ENCODE data around the gene STX10. TPM values are rescaled to one million over a fixed set of nuclear protein-coding genes. Genes with fewer than 3 reads are reported as not detected.

Gene STX10
- total RNA-seq, 1 experiment from 2014 or later, result 43.6 TPM

DNA sequence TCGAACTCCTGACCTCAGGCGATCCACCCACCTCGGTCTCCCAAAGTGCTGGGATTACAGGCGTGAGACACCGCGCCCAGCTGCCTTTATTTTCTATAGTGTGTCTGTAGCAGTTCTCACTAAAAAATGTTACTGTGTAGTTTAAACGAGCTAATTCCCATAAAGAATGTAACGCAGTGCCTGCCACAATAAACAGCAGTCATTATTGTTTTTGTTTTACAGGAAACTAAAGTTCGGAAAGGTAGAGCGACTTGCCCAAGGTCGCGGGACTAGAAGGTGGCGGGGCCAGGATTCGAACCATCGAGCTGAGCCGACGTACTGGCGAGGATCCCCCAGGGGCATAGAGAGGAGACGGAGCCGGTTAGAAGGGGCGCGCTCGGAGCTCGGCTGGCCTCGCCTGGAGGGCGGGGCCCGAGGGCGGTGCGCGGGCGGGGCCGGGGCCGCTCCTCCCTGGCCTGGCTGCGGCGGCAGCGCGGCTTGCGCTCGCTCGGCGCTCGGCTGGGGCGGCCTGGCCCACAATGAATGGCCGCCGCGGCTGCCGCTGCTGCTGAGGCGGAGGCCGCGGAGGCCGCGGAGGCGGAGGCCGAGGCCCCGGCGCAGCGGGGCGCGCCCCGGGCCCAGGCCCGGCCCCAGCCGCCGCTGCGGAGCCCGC, 32.3 kb downstream of the STX10 start, which contains the start of gene NACC1:
NACC1 (plus strand) TSS at position 493 of the 652 bp plus-strand sequence. CDS start 16,944 bp downstream, outside the sequence.
- Histone ChIP-seq H3K27ac (ENCODE audit: low read length) (peak within 1 kb of the TSS; percentile 91), H3K4me3 (ENCODE audit: low read depth in 2 of 2, low read length in 2 of 2) (peak within 1 kb of the TSS; percentile 90 to 92), H3K9me3 (ENCODE audit: control insufficient read depth, insufficient read depth, low read depth, low read length) (no peaks in the 10 kb centered on the region), H3K36me3 (ENCODE audit: control insufficient read depth, insufficient read depth, low read length) (peaks cover 5% of the 10 kb centered on the region), H3K27me3 (ENCODE audit: control insufficient read depth, insufficient read depth, low read length) (no peaks in the 10 kb centered on the region), H3K4me1 (ENCODE audit: control insufficient read depth, insufficient read depth, low read length) (peaks cover 26% of the 10 kb centered on the region)
- ChIA-PET CTCF (no interaction called here), POLR2A (interaction anchor here (0.6 to 1.2 kb wide), 2 partner anchors 9 to 34 kb away, joined by 3 to 7 read pairs; no protein-coding TSS in a partner anchor)
- in situ Hi-C loops (cut with HindIII; ENCODE audit: low pct_unique_long_range_greater_than_20kb, low sequenced_read_pairs), result no loop called here
- no TSS peak for BruUV-seq (replicated peaks)
- intact Hi-C loops (cut with micrococcal nuclease; ENCODE audit: unreplicated experiment), result no loop called here
- peak; percentile 86 for ATAC-seq
- TF ChIP-seq POLR2AphosphoS5 (IDR thresholded peaks at IDR 0.05; ENCODE audit: low read depth, low read length) (no peak), CTCF (IDR thresholded peaks at IDR 0.05) (no peak)
- TF ChIP-seq, protein P1, sequence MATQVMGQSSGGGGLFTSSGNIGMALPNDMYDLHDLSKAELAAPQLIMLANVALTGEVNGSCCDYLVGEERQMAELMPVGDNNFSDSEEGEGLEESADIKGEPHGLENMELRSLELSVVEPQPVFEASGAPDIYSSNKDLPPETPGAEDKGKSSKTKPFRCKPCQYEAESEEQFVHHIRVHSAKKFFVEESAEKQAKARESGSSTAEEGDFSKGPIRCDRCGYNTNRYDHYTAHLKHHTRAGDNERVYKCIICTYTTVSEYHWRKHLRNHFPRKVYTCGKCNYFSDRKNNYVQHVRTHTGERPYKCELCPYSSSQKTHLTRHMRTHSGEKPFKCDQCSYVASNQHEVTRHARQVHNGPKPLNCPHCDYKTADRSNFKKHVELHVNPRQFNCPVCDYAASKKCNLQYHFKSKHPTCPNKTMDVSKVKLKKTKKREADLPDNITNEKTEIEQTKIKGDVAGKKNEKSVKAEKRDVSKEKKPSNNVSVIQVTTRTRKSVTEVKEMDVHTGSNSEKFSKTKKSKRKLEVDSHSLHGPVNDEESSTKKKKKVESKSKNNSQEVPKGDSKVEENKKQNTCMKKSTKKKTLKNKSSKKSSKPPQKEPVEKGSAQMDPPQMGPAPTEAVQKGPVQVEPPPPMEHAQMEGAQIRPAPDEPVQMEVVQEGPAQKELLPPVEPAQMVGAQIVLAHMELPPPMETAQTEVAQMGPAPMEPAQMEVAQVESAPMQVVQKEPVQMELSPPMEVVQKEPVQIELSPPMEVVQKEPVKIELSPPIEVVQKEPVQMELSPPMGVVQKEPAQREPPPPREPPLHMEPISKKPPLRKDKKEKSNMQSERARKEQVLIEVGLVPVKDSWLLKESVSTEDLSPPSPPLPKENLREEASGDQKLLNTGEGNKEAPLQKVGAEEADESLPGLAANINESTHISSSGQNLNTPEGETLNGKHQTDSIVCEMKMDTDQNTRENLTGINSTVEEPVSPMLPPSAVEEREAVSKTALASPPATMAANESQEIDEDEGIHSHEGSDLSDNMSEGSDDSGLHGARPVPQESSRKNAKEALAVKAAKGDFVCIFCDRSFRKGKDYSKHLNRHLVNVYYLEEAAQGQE (IDR thresholded peaks at IDR 0.05; ENCODE audit: insufficient read depth in 1 of 2, low read depth in 2 of 2, low read length in 1 of 2), result 0 out of 4 replicates have a peak, but pooled peaks of 1 of the 2 experiments have one; percentile 19
- DNase-seq (ENCODE audit: low read depth, low spot score), result peak; percentile 78

GRCh38 chr19:13117176-13117771, 32.9 kb downstream of the STX10 start:
- Histone ChIP-seq H3K27ac (ENCODE audit: low read length) (peak overlapping the region; percentile 91), H3K36me3 (ENCODE audit: control insufficient read depth, insufficient read depth, low read length) (peaks cover 5% of the 10 kb centered on the region), H3K9me3 (ENCODE audit: control insufficient read depth, insufficient read depth, low read depth, low read length) (no peaks in the 10 kb centered on the region), H3K4me3 (ENCODE audit: low read depth in 2 of 2, low read length in 2 of 2) (peak overlapping the region; percentile 90 to 92), H3K27me3 (ENCODE audit: control insufficient read depth, insufficient read depth, low read length) (no peaks in the 10 kb centered on the region), H3K4me1 (ENCODE audit: control insufficient read depth, insufficient read depth, low read length) (peaks cover 26% of the 10 kb centered on the region)
- POLR2A ChIA-PET, result interaction anchor here (0.6 to 1.2 kb wide), 2 partner anchors 9 to 35 kb away, joined by 3 to 7 read pairs; no protein-coding TSS in a partner anchor
- no TSS peak for BruUV-seq (replicated peaks)
- intact Hi-C loops (cut with micrococcal nuclease; ENCODE audit: unreplicated experiment) (no loop called here), in situ Hi-C loops (cut with HindIII; ENCODE audit: low pct_unique_long_range_greater_than_20kb, low sequenced_read_pairs) (no loop called here)
- no peak for TF ChIP-seq TCF7L2 (IDR thresholded peaks at IDR 0.05; ENCODE audit: low read depth, low read length)
- TF ChIP-seq CTCF (IDR thresholded peaks at IDR 0.05), result no peak
- TF ChIP-seq, protein P1 (IDR thresholded peaks at IDR 0.05; ENCODE audit: insufficient read depth in 1 of 2, low read depth in 2 of 2, low read length in 1 of 2), result no peak
- TF ChIP-seq SIN3A (IDR thresholded peaks at IDR 0.05; ENCODE audit: borderline replicate concordance, insufficient read depth, low read depth, low read length), result no peak
- no peak for TF ChIP-seq POLR2AphosphoS5 (IDR thresholded peaks at IDR 0.05; ENCODE audit: low read depth, low read length)
- CTCF ChIA-PET, result interaction anchor here (0.6 kb wide), 1 partner anchor 57 kb away, joined by 3 read pairs; no protein-coding TSS in a partner anchor
- DNase-seq (ENCODE audit: low read depth, low spot score) (no peak), ATAC-seq (peak; percentile 6; the same call in 1 of the 2 replicates)

All from Panc1 (cell line).